Measurements from ENCODE around the gene DHPS.

The DHPS gene

GRCh38 chr19:12642506-12642905 lies 39.2 kb downstream of the DHPS start:
- DNase-seq, result no peak

DNA sequence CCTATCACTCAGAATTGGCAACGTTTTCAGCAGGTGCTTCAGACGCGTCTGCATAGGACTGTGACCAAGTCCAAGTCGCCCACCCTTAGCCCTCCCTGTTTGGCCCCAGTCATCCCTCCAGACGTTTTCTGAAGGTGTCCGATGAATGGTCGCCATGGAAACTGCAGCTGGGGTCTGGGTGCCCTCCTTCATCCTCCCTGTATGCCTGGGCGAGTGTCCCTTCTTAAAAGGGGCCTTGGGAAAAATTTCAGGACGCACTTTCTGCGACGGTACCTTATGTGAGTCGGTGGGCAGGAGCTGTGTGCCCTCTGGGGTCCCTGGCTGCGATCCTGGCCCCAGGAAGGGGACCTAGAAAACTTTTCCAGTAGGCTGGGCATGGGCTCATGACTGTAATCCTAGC lies 40.2 kb downstream of the DHPS start:
- no peak for DNase-seq

DNA sequence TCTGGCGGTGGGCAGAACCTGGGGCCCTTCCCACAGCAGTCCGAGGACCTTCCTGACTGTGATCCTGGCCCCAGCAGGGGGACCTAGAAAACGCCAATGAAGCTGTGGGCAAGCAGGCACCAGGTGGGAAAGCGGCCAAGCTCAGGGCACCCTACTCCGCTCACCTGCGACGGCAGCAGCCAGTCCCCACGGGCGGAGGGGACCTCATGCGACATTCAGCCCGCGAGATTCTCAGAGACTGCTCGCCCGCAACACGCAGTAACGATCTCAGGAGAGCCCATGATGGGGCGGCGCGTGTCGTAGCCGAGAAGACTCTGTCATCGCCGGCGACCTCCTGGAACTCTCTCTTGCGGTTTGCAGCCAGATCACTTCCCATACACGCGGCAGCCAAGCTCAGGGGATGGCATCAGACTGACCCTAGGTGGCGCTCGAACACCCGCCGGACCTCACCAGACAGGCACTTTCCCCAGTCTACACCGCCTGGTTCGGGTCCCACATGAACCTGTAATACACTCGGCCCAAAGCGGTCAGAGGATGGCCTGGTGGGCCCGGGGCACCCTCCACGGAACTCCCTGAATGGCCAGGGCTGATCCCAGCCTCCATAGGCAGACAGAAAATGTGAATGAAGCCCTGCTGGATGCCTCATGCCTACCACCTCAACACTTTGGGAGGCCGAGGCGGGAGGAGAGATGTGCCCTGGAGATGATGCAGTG lies 41.6 kb downstream of the DHPS start:
- DNase-seq, result peak; percentile 75

- DNase-seq, result no peak
These were observed 43.0 kb downstream of the DHPS start for GRCh38 chr19:12638611-12639182.

DNA sequence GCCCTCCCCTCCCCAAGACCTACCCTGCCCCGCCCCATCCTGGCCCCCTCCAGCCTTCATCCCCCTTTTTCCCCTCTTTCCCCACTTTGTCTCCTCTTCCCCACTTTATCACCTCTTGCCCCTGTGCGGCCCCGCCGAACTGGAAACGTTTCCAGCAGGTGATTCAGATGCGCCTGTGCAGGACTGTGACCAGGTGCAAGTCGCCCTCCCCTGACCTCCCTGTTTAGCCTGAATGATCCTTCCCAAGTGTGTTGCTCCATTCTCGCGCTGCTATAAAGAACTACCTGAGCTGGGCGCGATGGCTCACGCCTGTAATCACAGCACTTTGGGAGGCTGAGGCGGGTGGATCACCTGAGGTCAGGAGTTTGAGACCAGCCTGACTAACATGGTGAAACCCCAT lies 45.0 kb downstream of the DHPS start:
- no peak for DNase-seq

GRCh38 chr19:12629215-12629614 lies 52.5 kb downstream of the DHPS start:
- DNase-seq, result no peak

GRCh38 chr19:12628040-12629022 lies 53.3 kb downstream of the DHPS start:
- no peak for DNase-seq

DNA sequence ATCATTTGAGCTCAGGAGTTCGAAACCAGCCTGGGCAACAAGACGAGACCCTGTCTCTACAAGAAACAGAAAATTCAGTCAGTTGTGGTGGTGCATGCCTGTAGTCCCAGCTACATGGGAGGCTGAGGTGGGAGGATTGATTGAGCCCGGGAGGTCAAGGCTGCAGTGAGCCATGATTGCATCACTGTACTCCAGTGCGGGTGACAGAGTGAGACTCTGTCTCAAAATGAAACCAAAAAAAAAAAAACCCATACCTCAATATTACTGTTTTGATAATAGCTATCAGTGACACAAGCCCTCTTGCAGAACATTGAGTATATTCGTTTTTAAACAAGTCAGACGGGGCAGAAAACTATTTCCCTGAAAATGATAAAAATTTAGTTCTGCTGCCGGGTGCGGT lies 54.7 kb downstream of the DHPS start:
- DNase-seq, result no peak

Data from T-helper 9 cell (primary cell).